Psoas muscle (tissue), 8 donors: Measurements from ENCODE around the gene ADAT1. TPM values are rescaled to one million over a fixed set of nuclear protein-coding genes. Genes with fewer than 3 reads are reported as not detected.

Experiments
- ATAC-seq, 4 donors: fragments of 200-7000 bp; cut with Tn5 transposase; one replicate each; pipeline ENCODE4 v1.9.1; 2020; ENCODE audit warnings: moderate library complexity in 3 of 4, mild to moderate bottlenecking in 2 of 4
- DNase-seq, 2 donors: peaks; one replicate each; pipeline ENCODE4 v3.0.0-alpha.2; 2020
- H3K27ac ChIP-seq: fragments of 200-600 bp; one replicate; pipeline ENCODE4 v1.8.0; 2022
- H3K27me3 ChIP-seq, 3 donors: fragments of 200-600 bp in 1 of 3; one replicate each; pipeline versions ENCODE4 v1.6.1 to v1.8.0; 2013 to 2022; ENCODE audit warnings: low read length in 2 of 3, mild to moderate bottlenecking in 2 of 3, moderate library complexity in 1 of 3; ENCODE audit not compliant: insufficient read depth in 3 of 3
- H3K36me3 ChIP-seq, 2 donors: fragments of 200-600 bp in 1 of 2; one replicate each; pipeline versions ENCODE4 v1.6.1 to v1.8.0; 2013 to 2022; ENCODE audit warnings: low read depth in 1 of 2, mild to moderate bottlenecking in 1 of 2, moderate library complexity in 1 of 2; ENCODE audit not compliant: insufficient read depth in 1 of 2
- H3K4me1 ChIP-seq: fragments of 200-600 bp; one replicate; pipeline ENCODE4 v1.8.0; 2022
- H3K4me3 ChIP-seq: fragments of 200-600 bp; one replicate; pipeline ENCODE4 v1.8.0; 2022; ENCODE audit warnings: mild to moderate bottlenecking
- H3K9me3 ChIP-seq: fragments of 200-600 bp; one replicate; pipeline ENCODE4 v1.8.0; 2022
- WGBS, 3 donors: extraction: QIAGEN DNeasy Blood & Tissue Kit; methylation state at CpG; one replicate each; pipeline versions ENCODE4 v1.1.6 to v1.1.7; 2013; 5-methylcytosine and 5-hydroxymethylcytosine counted together
- intact Hi-C, 2 donors: fragments of 100-400 bp; cut with DNase I; formaldehyde crosslinking; loops; one replicate each; pipeline versions ENCODE4 v1.11.0 to v1.14.2; 2022
- polyA plus RNA-seq, 3 donors: library from polyadenylated mRNA; stranded (reverse); fragments of 200-250 nt; gene quantifications; one replicate each; pipeline ENCODE4 v1.2.3, GENCODE V29; 2013
- total RNA-seq, 4 donors: library from RNA; stranded (reverse); fragmentation: NEBNext Ultra II Directional in 2 of 4; extraction: Animal tissue kit (Norgen Biotek cat#: 25700) in 2 of 4; gene quantifications; one replicate each; pipeline versions ENCODE4 v1.2.1 to v1.2.4, GENCODE V29; 2021 to 2023
- TF ChIP-seq, protein P1 (sequence below): fragments of 200-600 bp; IDR thresholded peaks from one replicate; pipeline ENCODE4 v1.8.0; 2022; ENCODE audit warnings: antibody characterized with exemption
- donor health status: healthy with polysubstance abuse.
- donor health status: DM: no; HTN: no; CAD: no; lungs with moderate emphysema.
- donor health status: Bipolar disorder and iron deficiency.
- donor health status: healthy.
- donor health status: DM: yes; HTN: yes; CAD: no.
- donor health status: DM: no; HTN: no; CAD: no.
- donor health status: DM: no; HTN: no; CAD: no.
- donor health status: DM: yes; HTN: yes; CAD: no.

The ADAT1 gene
- total and polyA plus RNA-seq, 7 donors = 6.9 to 26.1 (median 18.8) TPM

DNA sequence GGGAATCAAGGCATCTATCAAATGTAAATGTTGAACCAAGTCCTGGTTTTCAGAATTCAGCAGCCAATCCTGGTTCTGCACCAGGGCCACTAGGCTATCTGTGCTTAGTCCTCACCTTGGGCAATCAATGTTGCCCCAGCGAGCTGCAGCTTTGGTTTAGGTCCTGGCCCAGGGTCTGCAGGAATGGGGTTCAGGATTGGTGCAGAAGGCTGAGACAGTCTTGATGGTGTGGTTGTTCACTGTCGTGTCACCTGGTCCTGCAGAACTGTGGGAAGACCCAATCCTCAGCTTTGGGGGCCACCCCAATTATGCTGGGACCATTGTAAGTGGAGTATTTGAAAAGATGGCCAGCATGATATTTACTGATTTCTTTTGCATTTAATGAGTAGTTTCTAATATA, 35.1 kb upstream of the ADAT1 start:
- no peaks in the 10 kb centered on the region for H3K9me3 ChIP-seq
- H3K4me3 ChIP-seq = no peak overlapping the region
- peaks cover 7% of the 10 kb centered on the region for H3K4me1 ChIP-seq
- H3K36me3 ChIP-seq = peaks cover 10 to 72% of the 10 kb centered on the region in 2 donors
- no peak overlapping the region for H3K27ac ChIP-seq
- no peaks in the 10 kb centered on the region for H3K27me3 ChIP-seq
- intact Hi-C loops = no loop called here
- WGBS, 3 donors = 78 to 93% (median 78%) methylated on average over 2 of the region's 2 CpGs
- TF ChIP-seq, protein P1, sequence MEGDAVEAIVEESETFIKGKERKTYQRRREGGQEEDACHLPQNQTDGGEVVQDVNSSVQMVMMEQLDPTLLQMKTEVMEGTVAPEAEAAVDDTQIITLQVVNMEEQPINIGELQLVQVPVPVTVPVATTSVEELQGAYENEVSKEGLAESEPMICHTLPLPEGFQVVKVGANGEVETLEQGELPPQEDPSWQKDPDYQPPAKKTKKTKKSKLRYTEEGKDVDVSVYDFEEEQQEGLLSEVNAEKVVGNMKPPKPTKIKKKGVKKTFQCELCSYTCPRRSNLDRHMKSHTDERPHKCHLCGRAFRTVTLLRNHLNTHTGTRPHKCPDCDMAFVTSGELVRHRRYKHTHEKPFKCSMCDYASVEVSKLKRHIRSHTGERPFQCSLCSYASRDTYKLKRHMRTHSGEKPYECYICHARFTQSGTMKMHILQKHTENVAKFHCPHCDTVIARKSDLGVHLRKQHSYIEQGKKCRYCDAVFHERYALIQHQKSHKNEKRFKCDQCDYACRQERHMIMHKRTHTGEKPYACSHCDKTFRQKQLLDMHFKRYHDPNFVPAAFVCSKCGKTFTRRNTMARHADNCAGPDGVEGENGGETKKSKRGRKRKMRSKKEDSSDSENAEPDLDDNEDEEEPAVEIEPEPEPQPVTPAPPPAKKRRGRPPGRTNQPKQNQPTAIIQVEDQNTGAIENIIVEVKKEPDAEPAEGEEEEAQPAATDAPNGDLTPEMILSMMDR = no peak
- DNase-seq (no peak), ATAC-seq (no peak)

DNA sequence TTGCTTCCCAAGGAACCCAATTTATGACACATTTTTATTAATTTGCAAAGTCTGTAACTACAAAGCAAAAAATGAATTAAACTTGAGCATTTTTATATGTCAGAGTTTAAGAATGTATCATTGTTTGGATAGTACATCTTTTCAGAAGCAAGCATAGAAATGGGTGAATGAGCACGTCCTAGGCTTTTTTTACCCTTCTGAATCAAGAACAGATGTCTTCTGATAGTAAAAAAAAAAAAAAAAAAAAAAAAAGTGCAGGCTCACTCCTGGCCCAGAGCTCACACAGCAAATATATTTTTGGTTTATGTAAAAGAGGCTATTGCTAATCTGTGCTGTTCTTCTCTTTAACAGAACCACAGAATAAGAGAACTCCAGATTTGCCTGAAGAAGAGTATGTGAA, 30.8 kb upstream of the ADAT1 start:
- Histone ChIP-seq H3K4me3 (no peak overlapping the region), H3K9me3 (no peaks in the 10 kb centered on the region), H3K36me3 (peaks cover 10 to 50% of the 10 kb centered on the region in 2 donors), H3K4me1 (peaks cover 44% of the 10 kb centered on the region), H3K27ac (peak overlapping the region; percentile 6), H3K27me3 (no peaks in the 10 kb centered on the region)
- 37 to 58% (median 51%) methylated on average over 1 of the region's 1 CpG for WGBS, 3 donors
- ATAC-seq (no peak), DNase-seq (no peak)
- intact Hi-C loops = no loop called here
- TF ChIP-seq, protein P1 = no peak

DNA sequence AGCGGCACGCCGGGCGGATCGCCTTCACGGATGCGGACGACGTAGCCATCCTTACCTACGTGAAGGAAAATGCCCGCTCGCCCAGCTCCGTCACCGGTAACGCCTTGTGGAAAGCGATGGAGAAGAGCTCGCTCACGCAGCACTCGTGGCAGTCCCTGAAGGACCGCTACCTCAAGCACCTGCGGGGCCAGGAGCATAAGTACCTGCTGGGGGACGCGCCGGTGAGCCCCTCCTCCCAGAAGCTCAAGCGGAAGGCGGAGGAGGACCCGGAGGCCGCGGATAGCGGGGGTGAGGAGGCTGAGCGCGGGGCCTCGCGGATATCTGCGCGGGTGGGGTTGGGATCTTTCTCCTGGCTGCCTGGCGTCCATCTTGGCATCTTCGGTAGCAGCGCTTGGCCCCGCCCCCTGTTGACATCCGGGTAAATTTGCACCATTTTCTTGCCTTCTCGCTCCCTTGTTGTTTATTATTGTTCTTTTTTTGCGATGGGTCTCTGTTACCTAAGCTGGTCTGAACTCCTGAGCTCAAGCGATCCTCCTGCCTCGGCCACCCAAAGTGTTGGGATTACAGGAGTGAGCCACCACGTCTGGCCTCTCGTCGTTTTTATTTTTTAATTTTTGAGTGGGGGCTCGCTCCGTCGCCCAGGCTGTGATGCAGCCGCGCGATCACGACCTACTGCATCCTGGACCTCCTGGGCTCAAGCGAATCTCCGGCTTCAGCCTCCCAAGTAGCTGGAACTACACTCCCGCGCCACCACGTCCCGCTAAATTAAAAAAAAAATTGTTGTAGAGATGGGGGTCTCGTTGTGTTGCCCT, 25.4 kb upstream of the ADAT1 start:
- Histone ChIP-seq H3K27me3 (no peaks in the 10 kb centered on the region), H3K4me1 (peaks cover 67% of the 10 kb centered on the region), H3K27ac (peak overlapping the region; percentile 98), H3K36me3 (peaks cover 0 to 28% of the 10 kb centered on the region in 2 donors), H3K9me3 (no peaks in the 10 kb centered on the region), H3K4me3 (peak overlapping the region; percentile 96)
- DNase-seq = peak; percentile 85 to 88
- WGBS, 3 donors = 0 to 1% (median 1%) methylated on average over 51 to 62 of the region's 62 CpGs
- intact Hi-C loops = loop anchor here in 1 of 2 donors (5.0 kb wide), 1 partner anchor 81 kb away; the partner anchor contains the start of gene GABARAPL2
- peak; percentile 59 to 79 (median 71) for ATAC-seq
- TF ChIP-seq, protein P1 = no peak

DNA sequence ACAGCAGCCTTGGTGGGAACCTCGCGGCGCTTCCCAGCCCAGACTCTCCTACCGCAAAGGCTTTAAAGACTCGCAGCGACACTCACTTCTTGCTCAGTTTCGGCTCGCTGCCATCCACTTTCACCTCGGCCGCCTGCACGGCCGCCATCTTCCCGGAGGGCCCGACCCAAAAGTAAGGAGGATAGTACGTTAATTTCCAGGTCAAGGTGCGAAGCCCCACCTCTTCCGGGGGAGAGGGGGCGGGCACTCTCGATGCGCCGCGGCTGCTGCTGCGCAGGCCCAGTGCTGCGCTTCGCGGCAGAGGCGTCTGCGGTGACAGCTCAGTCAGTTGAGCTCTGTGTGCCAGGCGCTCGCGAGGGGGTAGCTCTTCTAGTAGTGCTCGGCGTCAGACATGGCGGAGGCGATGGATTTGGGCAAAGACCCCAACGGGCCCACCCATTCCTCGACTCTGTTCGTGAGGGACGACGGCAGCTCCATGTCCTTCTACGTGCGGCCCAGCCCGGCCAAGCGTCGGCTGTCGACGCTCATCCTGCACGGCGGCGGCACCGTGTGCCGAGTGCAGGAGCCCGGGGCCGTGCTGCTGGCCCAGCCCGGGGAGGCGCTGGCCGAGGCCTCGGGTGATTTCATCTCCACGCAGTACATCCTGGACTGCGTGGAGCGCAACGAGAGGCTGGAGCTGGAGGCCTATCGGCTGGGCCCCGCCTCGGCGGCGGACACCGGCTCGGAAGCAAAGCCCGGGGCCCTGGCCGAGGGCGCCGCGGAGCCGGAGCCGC, 24.6 kb upstream of the ADAT1 start, which contains the start of the genes KARS1 and TERF2IP:
Gene KARS1 (minus strand): TSS at position 174 of the 773 bp plus-strand sequence. CDS start 26 bp downstream, at position 148.
Gene TERF2IP (plus strand): TSS at position 282 of the 773 bp plus-strand sequence. CDS start 110 bp downstream, at position 392.
- intact Hi-C loops = loop anchor here in 1 of 2 donors (5.0 kb wide), 1 partner anchor 80 kb away; the partner anchor contains the start of gene GABARAPL2
- 0 to 1% (median 0%) methylated on average over 67 to 76 of the region's 76 CpGs for WGBS, 3 donors
- H3K4me3 ChIP-seq = peak within 1 kb of the TSS; percentile 96
- peaks cover 59% of the 10 kb centered on the region for H3K4me1 ChIP-seq
- TF ChIP-seq, protein P1 = no peak
- H3K36me3 ChIP-seq = peaks cover 0 to 36% of the 10 kb centered on the region in 2 donors
- ATAC-seq = peak; percentile 96 to 98 (median 98)
- H3K27ac ChIP-seq = peak within 1 kb of the TSS; percentile 98
- no peaks in the 10 kb centered on the region for H3K9me3 ChIP-seq
- no peaks in the 10 kb centered on the region for H3K27me3 ChIP-seq
- DNase-seq = peak; percentile 92 to 97
